HG03460 (cell line): ENCODE measurements around the gene OR52K2.
A peak's percentile ranks its signal among the peaks of the same experiment; 100 is the strongest.
"Not testable (repeated sequence)": the region's sequence is repeated elsewhere in the genome, so short reads cannot be mapped to it uniquely, and the experiment has no call there.

Source experiments
- ATAC-seq: cut with Tn5 transposase; IDR thresholded peaks from one replicate; pipeline ENCODE4 v1.9.1; 2021; ENCODE audit not compliant: unreplicated experiment

OR52K2 gene

DNA sequence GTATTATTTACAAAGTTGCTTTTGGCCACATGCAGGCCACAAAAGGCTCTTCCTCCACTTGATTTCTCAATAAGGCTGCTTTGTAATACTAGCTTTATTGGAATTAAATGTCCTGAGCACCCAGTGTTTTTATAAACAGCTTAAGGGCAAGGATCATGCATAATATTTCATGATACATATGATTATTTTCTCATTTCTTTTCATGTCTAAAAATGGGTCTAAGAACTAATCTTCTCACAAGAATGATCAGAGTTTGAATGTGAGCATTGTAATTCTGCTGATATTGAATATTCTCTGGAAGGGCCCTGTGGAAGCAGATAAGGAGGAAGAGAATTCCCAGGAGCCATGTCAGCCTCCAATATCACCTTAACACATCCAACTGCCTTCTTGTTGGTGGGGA, at the start of gene OR52K2:
Gene OR52K2, plus strand, starts transcription at position 301 of the 400 bp plus-strand sequence. Its CDS starts 45 bp downstream, at position 346.
- no peak for ATAC-seq

DNA sequence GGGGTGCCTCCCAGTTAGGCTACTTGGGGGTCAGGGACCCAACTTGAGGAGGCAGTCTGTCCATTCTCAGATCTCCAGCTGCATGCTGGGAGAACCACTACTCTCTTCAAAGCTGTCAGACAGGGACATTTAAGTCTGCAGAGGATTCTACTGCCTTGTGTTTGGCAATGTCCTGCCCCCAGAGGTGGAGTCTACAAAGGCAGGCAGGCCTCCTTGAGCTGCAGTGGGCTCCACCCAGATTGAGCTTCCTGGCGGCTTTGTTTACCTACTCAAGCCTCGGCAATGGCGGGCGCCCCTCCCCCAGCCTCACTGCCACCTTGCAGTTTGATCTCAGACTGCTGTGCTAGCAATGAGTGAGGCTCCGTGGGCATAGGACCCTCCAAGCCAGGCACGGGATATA, 42.9 kb upstream of the OR52K2 start:
- ATAC-seq: not testable (repeated sequence)

DNA sequence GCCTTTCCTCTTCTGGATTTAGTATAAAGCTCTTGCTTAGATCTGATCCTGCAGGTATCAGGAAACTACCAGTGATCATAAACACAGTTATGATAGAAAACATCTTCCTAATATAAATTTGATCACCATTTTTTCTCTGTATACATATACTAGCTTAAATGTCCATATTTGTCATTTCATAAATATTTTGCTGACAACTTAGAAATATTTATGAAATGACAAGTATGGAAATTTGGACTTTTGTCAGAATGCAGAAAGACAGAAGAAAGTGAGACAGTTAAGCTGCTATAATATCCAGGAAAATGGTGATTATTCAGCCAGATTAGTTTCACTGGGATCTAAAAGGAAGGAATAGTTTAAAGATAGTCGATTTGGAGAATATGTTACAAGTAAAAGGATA, 32.8 kb upstream of the OR52K2 start:
- ATAC-seq: no peak

DNA sequence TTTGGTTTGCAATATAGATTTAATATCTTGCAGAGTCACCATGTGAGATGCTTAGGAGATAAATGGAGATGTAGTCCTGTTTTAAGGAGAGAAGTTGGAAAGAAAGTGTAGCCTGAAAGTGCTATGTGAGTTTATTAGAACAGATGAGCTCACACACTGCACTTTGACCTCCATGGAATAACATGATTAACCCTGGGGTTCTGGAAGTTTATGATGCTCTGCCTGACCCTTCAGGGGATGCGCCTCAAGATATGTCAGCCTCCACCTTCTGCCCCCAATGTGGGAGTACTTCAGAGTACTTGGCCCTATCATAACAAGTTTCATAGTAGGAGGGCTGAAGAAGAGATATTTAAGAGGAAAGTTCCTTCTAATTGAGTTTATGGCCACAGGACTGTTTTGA, 32.3 kb upstream of the OR52K2 start:
- ATAC-seq: no peak

DNA sequence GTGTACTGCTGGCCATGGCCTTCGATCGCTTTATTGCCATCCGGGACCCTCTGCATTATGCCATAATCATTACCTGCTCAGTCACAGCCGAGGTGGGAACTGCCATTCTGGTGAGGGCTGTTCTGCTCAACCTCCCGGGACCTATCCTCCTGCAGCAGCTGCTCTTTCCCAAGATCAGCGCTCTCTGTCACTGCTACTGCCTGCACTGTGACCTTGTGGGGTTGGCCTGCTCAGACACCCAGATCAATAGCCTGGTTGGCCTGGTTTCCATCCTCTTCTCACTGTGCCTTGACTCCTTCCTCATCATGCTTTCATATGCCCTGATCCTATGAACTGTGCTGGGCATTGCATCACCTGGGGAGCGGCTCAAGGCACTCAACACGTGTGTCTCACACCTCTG, 30.7 kb upstream of the OR52K2 start:
- no peak for ATAC-seq

DNA sequence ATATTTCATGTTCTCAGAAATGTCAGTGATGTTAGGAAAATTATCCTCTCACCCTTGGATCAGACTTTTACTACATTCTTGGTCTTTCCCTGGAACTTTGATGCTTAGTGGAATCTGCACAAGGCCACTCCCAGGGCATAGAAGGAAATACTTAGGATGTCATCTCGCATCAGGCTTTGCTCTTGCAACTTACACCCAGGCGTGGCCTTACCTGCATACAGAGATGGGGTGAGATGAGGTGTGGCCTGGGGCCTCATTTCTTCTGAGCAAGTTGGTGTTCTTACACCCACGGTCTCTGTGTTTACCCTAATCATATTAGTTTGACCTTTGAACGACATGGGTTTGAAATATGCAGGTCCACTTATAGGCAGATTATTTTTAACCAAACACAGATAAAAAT, 19.0 kb upstream of the OR52K2 start:
- no peak for ATAC-seq

DNA sequence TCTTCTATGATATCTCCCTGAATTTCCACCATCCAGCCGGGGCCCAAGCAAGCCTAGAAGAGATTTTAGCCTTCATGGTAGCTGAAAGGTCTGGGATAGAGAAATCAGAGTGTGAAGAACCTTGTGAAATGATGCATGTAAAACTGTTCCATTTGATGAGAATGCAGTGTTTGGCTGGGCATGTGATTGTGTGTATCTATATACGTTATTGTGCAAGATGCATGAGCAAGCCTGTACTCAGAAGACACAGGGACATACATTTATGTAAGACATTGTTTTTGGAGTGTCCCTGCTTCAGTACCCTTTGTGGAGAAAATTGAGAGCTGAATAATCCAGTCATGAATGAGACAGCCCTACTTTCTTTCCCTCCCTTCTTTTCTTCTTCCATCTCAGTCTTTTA, 15.2 kb upstream of the OR52K2 start:
- no peak for ATAC-seq

DNA sequence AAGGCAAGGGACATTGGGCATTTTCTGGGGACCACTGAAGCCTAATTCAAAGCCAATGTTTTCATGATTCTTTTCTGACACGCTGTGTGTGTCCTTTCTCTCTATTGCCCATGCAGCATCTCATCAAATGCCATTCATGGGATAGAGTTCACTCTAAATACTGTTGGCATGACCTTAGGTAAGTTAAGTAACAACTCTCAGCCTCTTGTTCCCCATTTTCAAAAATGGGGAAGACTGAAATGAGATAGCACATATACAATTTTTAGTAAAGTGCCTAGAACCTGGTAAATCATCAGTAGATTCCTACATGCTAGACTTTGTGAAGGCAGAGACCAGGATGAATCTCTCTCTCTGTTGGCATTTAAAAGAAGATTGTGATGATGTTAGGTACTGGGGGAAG, 12.7 kb upstream of the OR52K2 start:
- ATAC-seq: no peak

DNA sequence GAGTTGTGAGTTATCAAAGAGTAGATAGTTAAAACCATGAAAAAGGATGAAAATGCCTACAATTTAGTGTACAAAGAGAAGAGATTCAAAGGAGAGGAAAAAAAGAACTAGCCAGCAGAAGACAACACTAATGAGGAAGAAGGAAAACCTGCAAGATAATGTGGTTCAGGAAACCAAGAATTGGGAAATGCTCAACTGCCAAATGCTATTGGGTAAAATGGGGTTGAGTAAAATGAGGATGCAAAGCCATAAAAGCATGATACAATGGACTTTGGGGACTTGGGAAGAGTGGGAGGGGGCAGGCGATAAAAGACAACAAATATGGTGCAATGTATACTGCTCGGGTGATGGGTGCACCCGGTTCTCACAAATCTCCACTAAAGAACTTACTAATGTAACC, 7.6 kb upstream of the OR52K2 start:
- ATAC-seq: no peak

DNA sequence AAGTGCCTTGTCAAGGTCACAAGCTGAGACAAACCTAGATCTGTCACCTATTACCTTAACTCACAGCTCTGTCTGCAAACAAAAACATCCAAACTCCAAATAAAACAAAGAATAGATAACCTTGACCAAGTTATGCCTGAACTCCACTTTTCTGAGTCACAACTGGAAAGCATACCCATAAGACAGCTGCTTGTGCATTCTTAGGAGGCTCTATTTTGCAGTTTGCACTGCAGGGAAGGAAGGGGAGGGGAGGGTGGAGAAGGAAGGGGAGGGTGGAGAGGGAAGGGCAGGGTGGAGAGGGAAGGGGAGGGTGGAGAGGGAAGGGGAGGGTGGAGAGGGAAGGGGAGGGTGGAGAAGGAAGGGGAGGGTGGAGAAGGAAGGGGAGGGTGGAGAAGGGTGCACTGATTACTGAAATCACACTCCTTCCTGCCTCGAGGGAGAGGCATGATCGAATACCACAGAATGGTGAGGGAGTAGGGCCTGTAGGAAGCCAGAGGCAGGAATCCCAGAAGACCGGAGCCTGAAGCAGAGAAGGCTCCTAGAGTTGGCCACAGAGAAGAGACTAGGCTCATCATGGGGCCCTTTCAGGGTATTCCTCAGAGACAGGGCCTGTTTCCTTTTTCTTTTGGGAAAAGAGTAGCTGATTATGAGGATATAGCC, 5.7 kb upstream of the OR52K2 start:
- ATAC-seq: no peak

DNA sequence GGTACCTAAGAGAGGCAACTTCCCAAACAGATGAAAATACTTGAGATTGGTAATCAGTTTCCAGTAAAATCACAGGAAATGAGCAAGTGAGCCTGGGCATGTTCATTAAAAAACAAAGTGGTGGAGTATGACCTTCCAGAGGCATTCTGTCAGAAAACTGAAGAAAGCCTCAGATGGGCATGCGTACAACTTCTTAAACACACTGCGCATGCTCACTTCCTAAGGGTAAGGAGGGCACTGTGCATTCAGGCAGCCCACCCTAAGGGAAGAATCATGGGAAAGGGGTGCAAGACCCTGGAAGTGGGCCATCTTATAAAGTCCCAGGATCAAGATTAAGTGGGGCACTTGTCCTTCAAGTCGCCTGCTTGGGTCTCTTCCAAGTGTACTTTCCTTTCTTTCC, 4.0 kb downstream of the OR52K2 start:
- ATAC-seq: no peak

DNA sequence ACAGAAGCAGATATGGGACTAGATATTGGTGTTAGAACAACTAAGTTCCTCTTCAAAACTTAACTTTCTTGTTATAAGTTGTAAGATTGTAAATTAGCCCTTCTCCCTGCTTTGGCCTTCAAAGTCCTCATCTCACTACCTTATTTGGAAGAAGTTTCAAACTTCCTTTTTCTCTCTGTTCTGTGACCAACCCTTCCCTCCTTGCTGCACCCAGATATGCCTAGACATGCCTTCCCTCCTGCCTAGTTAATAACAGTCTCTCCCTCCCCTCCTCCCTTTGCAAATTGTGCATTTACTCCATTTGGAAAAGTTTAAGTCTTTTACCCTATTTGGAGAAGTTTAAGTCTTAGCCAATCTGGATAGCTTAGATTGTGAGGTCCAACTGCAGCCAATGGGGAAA, 4.9 kb downstream of the OR52K2 start:
- ATAC-seq: no peak

DNA sequence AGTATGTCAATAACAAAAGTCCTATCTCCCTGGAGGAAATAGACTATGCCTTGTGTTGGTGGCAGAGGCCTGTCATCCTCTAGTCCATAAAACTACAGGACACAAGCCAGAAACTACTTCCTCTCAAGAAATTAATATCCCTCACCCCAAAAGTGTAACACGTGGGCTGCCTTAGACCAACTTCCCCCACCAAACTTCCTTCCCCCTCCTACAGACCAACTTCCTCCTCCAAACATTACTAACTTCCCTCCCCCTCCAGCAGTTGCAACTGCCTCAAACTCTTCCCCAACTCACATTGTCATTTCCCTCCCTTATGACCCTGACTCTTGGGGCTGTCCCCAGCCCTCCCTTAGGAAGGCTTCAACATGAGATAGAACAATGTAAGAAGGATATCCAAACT, 6.3 kb downstream of the OR52K2 start:
- ATAC-seq: no peak

DNA sequence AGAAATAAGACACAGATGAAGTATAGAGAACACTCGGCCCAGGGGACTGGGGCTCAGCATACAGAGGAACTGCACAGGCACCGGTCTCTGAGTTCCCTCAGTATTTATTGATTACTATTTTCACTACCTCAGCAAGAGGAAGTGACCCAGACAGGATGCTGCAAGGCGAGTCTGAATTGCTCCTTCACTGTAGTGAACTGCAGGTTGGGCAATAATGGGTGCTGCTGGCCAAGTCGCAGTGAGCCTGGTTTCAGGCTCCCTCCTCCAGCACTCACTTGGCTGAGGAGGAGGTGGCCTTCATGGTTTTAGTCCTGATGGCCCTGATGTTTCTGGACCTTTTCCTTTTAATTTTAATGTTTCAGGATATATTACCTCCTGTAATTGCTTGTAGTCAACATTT, 10.4 kb downstream of the OR52K2 start:
- peak; percentile 93 for ATAC-seq

DNA sequence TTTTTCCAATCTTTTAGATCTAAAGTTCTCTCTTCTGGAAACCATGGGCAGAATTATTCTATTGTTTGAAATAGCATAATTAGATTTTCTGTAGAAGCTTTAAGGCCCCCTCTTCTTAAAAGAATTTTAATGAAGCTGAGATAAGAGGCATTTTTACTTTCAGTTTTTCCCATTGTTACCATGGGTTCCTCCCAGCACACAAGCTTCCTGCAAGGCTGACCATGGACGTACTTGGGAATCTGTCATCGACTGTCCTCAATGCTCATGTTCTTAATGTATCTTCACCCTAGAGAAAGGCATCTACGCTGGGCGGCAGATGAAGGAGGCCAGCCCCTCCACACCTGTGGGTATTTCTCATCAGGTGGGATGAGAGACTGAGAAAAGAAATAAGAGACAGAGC, 11.1 kb downstream of the OR52K2 start:
- ATAC-seq: no peak

DNA sequence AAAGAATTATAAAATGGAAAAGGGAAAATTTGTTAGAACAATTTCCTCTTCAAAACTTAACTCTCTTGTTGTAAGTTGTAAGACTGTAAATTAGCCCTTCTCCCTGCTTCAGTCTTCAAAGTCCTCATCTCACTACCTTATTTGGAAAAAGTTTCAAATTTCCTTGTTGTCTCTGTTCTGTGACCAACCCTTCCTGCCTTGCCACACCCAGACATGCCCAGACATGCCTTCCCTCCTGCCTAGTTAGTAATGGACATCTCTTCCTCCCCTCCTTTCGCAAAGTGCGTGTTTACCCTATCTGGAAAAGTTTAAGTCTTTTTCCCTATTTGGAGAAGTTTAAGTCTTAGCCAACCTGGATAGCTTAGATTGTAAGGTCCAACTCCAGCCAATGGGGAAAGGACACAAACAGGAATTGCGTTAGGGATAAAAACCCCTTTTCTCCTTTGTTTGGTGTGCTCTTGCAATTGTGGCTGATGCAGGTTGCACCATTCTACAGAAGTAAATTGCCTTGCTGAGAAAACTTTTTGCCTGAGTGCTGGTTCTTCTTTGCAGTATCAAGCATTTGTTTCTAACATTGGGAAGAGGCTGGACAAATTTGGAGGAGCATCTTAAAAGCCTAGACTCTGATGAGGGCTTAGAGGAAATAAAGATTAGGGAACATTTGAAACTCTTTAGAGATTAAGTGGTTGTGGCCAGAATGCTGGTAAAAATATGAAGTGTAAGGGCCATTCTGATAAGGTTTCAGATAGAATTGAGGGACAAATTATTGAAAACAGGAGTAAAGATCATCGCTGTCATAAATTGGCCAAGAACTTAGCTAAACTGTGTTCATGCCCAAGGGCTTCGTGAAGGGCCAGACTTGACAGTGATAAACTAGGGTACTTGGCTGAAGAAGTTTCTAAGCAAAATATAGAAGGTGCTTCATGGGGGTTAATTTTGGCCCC, 15.4 kb downstream of the OR52K2 start:
- ATAC-seq: no peak

DNA sequence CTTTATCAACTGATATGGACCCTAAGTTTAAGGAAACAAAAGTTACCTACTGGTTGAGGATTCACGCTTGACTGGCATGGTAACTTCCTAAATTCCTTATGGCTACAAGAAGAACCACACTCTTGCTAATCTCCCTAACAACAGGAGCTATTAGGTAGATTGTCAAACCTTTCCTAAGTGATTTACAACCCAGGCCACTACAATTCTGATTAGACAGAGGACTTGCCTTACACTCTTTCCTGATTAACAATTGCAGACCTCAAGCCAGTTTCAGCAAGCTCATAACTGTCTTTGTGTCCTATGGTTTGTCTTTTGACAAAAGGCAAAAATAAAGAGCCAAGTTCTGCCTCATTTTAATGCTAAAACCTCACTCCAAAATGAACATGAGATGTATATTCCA, 16.3 kb downstream of the OR52K2 start:
- no peak for ATAC-seq

DNA sequence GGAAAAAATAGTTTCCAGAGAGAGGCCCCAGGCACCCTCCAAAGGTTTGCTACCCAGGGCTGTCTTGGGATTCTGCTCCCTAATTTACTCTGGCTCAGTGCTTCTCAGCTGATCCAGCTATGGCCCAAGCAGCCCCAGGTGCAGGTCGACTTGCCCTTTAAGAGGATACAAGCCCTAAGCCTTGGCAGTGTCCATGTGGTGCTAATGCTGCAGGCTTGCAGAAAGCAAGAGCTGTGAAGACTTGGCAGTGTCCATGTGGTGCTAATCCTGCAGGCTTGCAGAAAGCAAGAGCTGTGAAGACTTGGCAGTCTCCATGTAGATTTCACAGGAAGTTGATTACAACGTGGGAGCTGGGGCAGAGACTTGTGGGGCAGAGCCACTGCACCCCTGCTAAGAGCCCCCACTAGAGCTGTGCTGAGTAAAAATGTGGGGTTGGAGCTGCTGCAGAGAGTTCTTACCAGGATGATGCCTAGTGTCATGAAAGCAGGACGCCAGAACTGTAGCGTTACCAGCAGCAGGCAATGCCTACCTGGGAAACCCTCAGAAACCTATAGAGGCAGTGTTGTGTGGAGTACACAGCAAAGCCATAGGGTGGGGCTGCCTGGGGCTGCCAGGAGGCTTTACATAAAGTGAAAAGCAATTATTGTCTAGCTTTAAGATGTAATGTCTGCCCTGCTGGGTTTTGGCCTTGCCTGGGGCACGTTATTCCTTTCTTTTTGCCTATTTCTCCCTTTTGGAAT, 17.2 kb downstream of the OR52K2 start:
- no peak for ATAC-seq

DNA sequence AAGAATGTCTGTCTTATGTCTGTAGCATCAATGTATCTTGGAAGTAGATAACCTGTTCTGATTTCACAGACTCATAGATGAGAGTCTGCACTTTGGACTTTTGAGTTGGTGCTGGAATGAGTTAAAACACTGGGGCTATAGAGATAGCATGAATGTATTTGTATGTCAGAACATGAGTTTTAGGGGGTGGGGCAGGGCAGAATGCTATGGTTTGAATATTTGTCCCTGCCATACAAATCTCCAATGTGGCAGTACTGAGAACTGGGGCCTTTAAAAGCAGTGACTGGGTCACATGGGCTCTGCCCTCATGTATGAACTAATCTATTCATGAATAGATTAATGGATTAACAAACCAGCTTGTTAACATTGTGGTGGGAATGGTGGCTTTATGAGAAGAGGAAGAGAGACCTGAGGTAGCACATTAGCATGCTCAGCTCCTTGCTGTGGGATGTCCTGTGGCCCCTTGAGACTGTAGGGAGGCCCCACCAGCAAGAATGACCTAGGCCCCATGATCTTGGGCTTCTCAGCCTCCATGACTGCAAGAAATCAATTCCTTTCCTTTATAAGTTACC, 17.9 kb downstream of the OR52K2 start:
- peak; percentile 67 for ATAC-seq

DNA sequence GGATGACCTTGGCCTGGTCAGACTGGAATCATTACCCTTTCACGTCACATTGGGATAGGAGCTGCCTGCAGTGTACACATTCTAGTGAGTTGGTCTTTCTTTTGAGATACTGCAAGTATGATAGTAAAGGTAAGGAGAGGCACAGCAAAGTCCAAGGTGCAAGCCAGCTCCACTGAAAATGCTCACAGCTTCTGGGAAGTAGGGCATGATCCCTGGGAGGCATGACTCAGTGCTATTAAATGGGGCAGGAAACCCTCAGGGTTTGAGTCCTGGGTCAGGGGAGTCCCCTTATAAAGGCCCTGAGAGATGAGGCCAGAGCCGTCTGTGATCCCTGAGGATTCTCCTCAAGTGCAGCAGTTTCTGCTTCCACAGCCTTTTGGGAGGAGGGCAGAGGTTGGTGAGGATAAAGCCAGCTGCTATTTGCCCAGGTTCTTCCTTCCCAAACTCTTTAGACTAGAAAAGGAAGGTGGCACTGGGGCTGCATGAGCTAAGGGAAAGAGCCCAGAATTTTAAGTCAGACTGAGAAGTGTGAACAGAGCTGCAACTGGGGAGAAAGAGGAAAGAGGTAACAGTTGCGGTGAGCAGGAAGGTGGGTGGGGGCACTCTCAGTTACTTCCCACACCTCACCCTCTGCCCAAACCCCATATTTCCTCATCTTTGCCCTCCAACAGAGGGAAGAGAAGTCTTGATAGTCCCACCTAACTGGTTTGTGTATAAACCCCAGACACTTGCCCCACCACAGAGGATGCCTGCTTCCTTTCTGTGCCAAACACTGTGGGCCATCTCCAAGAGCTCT, 18.9 kb downstream of the OR52K2 start:
- no peak for ATAC-seq

DNA sequence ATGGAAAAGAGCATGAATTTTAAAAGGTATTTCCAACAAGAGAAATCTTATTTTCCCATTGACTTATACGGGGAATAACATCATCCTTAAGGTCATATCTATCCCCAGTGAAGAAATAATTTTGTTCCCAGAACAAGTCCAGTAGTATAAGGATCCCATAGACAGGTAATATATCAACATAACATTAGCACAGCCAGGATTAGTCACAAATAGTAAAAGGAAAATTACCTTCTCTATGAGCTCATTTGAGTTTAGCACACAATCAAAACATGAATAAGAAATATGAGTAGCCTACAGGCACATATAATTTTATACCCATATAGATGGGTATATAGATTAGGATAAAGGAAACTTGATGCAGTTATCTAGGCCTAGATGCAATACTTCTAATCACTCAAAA, 30.5 kb downstream of the OR52K2 start:
- ATAC-seq: no peak
